Lung microvascular endothelial cell (primary cell): ENCODE measurements around the gene NF1. TPM values are rescaled to one million over a fixed set of nuclear protein-coding genes. Genes with fewer than 3 reads are reported as not detected.
A peak's percentile ranks its signal among the peaks of the same experiment; 100 is the strongest.
"Not testable (repeated sequence)": the region's sequence is repeated elsewhere in the genome, so short reads cannot be mapped to it uniquely, and the experiment has no call there.

Experiments
- DNase-seq, 2 donors: peaks; one replicate each; pipeline versions ENCODE4 v3.0.0 to v3.0.0-alpha.2; 2010; ENCODE audit warnings: low read depth in 2 of 2
- total RNA-seq: library from RNA; depleted of rRNA; stranded (reverse); fragments of >200 nt; gene quantifications from 2 replicates; pipeline ENCODE4 v1.2.1, GENCODE V29; 2014

The NF1 gene
- total RNA-seq, 1 donor from 2014 or later = 24.2 TPM

GRCh38 chr17:31328160-31328535 is 233.4 kb downstream of the NF1 start:
- DNase-seq = no peak

- DNase-seq = no peak
Observed at GRCh38 chr17:31329221-31329620, 234.4 kb downstream of the NF1 start.

- no peak for DNase-seq
Observed at GRCh38 chr17:31339906-31340661, 245.3 kb downstream of the NF1 start.

- not testable (repeated sequence) for DNase-seq
Observed at GRCh38 chr17:31345191-31345747, 250.5 kb downstream of the NF1 start.

GRCh38 chr17:31349454-31349853 is 254.7 kb downstream of the NF1 start:
- no peak for DNase-seq

GRCh38 chr17:31355935-31356334 is 261.2 kb downstream of the NF1 start:
- no peak for DNase-seq

- DNase-seq = no peak
Observed at GRCh38 chr17:31357091-31357490, 262.3 kb downstream of the NF1 start.

GRCh38 chr17:31357839-31358394 is 263.1 kb downstream of the NF1 start:
- no peak for DNase-seq

- no peak for DNase-seq
Observed at GRCh38 chr17:31364012-31364411, 269.2 kb downstream of the NF1 start.

GRCh38 chr17:31366088-31366487 is 271.3 kb downstream of the NF1 start:
- DNase-seq = no peak

GRCh38 chr17:31369266-31369665 is 274.5 kb downstream of the NF1 start:
- no peak for DNase-seq

- peak; percentile 10 to 65 for DNase-seq
Observed at GRCh38 chr17:31371511-31372097, 276.8 kb downstream of the NF1 start.

GRCh38 chr17:31373150-31374093 is 278.6 kb downstream of the NF1 start:
- peak; percentile 71 to 75 for DNase-seq

- DNase-seq = peak in 1 of 2 donors; percentile 20
Observed at GRCh38 chr17:31374094-31374447, 279.3 kb downstream of the NF1 start.

- DNase-seq = no peak
Observed at GRCh38 chr17:31374503-31374902, 279.7 kb downstream of the NF1 start.

- no peak for DNase-seq
Observed at GRCh38 chr17:31378638-31379037, 283.9 kb downstream of the NF1 start.

- DNase-seq = no peak
Observed at GRCh38 chr17:31379597-31380205, 284.9 kb downstream of the NF1 start.

- no peak for DNase-seq
Observed at GRCh38 chr17:31381165-31381668, 286.4 kb downstream of the NF1 start.

GRCh38 chr17:31382668-31383275 is 288.0 kb downstream of the NF1 start:
- DNase-seq = not testable (repeated sequence)

GRCh38 chr17:31383488-31383887 is 288.7 kb downstream of the NF1 start:
- not testable (repeated sequence) for DNase-seq
